Measurements from ENCODE around the gene LENG9. TPM values are rescaled to one million over a fixed set of nuclear protein-coding genes. Genes with fewer than 3 reads are reported as not detected.

The LENG9 gene
- total and polyA plus RNA-seq, 2 of the 13 experiments (the other 11 are each of a cell fraction or from before 2014, with no cell fraction given) = 0.75 to 2.9 TPM

GRCh38 chr19:54420383-54421168 is 43.0 kb downstream of the LENG9 start:
- Histone ChIP-seq H3K9ac (ENCODE audit: insufficient read depth, low read depth, low read length) (peak overlapping the region; percentile 79), H3K4me1 (ENCODE audit: insufficient read depth, low read length) (peaks cover 63% of the 10 kb centered on the region), H3K4me2 (ENCODE audit: low read depth, low read length) (peak overlapping the region; percentile 90), H3K9me3 (ENCODE audit: low read length) (no peaks in the 10 kb centered on the region), H3K79me2 (ENCODE audit: insufficient read depth, low read length) (no peaks in the 10 kb centered on the region), H2AFZ (ENCODE audit: low read length) (no peak overlapping the region), H3K4me3 (replicated peaks in 1 of 3; ENCODE audit: insufficient read depth in 1 of 3, low read depth in 2 of 3, low read length in 3 of 3) (peak overlapping the region; percentile 35 to 64 (median 43); a peak in 3 of 6 replicates), H3K27me3 (ENCODE audit: control insufficient read depth in 1 of 2, insufficient read depth in 2 of 2, low read length in 2 of 2) (no peaks in the 10 kb centered on the region), H4K20me1 (ENCODE audit: insufficient read depth, low read length) (no peaks in the 10 kb centered on the region), H3K36me3 (replicated peaks in 1 of 2; ENCODE audit: control insufficient read depth in 1 of 2, insufficient read depth in 2 of 2, low read length in 2 of 2) (no peaks in the 10 kb centered on the region), H3K27ac (ENCODE audit: extremely low read length, insufficient read depth, low read length) (peak overlapping the region; percentile 73)
- TSS peak; percentile 62 for BruUV-seq (replicated peaks)
- intact Hi-C loops (cut with micrococcal nuclease; ENCODE audit: unreplicated experiment) (no loop called here), in situ Hi-C loops (cut with HindIII; ENCODE audit: extremely low pct_ligation_motif_present, low pct_unique_long_range_greater_than_20kb) (no loop called here)
- ChIA-PET POLR2A (interaction anchor here (0.6 to 4.4 kb wide), 17 partner anchors 10 to 283 kb away, joined by 3 to 55 read pairs (median 4); partner anchors contain the start of genes CNOT3, LAIR1, LENG8 and LENG9), CTCF (ENCODE audit: low intra/inter-chr PET ratio, low total read pairs) (no interaction called here)
- 13% methylated on average over 9 of the region's 37 CpGs for WGBS (ENCODE audit: low lambda C conversion rate)
- peak; percentile 97 for DNase-seq (ENCODE audit: low spot score)
- ATAC-seq = peak; percentile 83
- peak; percentile 90 for FAIRE-seq
- TF ChIP-seq ATRX (CRISPR knock-in tag; IDR thresholded peaks at IDR 0.05; ENCODE audit: borderline replicate concordance) (no peak), ZNF333 (CRISPR knock-in tag; IDR thresholded peaks at IDR 0.05; ENCODE audit: borderline replicate concordance) (no peak), ZNF550 (CRISPR knock-in tag; IDR thresholded peaks at IDR 0.05; ENCODE audit: borderline replicate concordance) (no peak), ZNF331 (CRISPR knock-in tag; IDR thresholded peaks at IDR 0.05) (no peak; the same call in 1 of the 2 replicates), PHB2 (IDR thresholded peaks at IDR 0.05; ENCODE audit: partially characterized antibody) (no peak), GZF1 (CRISPR knock-in tag; IDR thresholded peaks at IDR 0.05) (no peak), SIX4 (CRISPR knock-in tag; IDR thresholded peaks at IDR 0.05) (peak; percentile 25; the same call in 1 of the 2 replicates), FOXO1 (CRISPR knock-in tag; IDR thresholded peaks at IDR 0.05) (peak; percentile 45; the same call in 1 of the 2 replicates), ASH2L (IDR thresholded peaks at IDR 0.05; ENCODE audit: insufficient read length, low read depth, low read length) (peak; percentile 34), NR1H2 (CRISPR knock-in tag; IDR thresholded peaks at IDR 0.05; ENCODE audit: borderline replicate concordance, low read depth) (no peak), KLF15 (CRISPR knock-in tag; IDR thresholded peaks at IDR 0.05; ENCODE audit: borderline replicate concordance) (peak; percentile 52; the same call in 1 of the 2 replicates), KDM4B (CRISPR knock-in tag; IDR thresholded peaks at IDR 0.05) (no peak), SOX6 (IDR thresholded peaks at IDR 0.05) (no peak), SOX6 (CRISPR knock-in tag; IDR thresholded peaks at IDR 0.05) (peak; percentile 95), FOXA1 (IDR thresholded peaks at IDR 0.05) (no peak), FOXA1 (CRISPR knock-in tag; IDR thresholded peaks at IDR 0.05) (no peak), BORCS8-MEF2B (CRISPR knock-in tag; IDR thresholded peaks at IDR 0.05) (peak; percentile 23; the same call in 1 of the 2 replicates), MAF1 (CRISPR knock-in tag; IDR thresholded peaks at IDR 0.05; ENCODE audit: borderline replicate concordance) (0 out of 2 replicates have a peak, but pooled peaks have one; percentile 49), ISX (CRISPR knock-in tag; conservative IDR thresholded peaks at IDR 0.05) (no peak), MAZ (IDR thresholded peaks at IDR 0.05; ENCODE audit: borderline replicate concordance, low read depth, low read length) (peak; percentile 71), MAZ (CRISPR knock-in tag; IDR thresholded peaks at IDR 0.05; ENCODE audit: low read depth) (peak; percentile 72), RNF219 (CRISPR knock-in tag; IDR thresholded peaks at IDR 0.05) (no peak), ZNF460 (CRISPR knock-in tag; IDR thresholded peaks at IDR 0.05; ENCODE audit: borderline replicate concordance) (no peak; the same call in 1 of the 2 replicates), EHMT2 (IDR thresholded peaks at IDR 0.05; ENCODE audit: borderline replicate concordance, low read depth, low read length) (no peak), GABPB1 (CRISPR knock-in tag; IDR thresholded peaks at IDR 0.05) (peak; percentile 52; the same call in 1 of the 2 replicates)

Measured in HepG2 (cell line).